GM12878 (cell line): Measurements from ENCODE around the gene GUCA1A. TPM values are rescaled to one million over a fixed set of nuclear protein-coding genes. Genes with fewer than 3 reads are reported as not detected.
"Not testable (repeated sequence)": the region's sequence is repeated elsewhere in the genome, so short reads cannot be mapped to it uniquely, and the experiment has no call there.

Experiments used
- ATAC-seq: fragments of 200-7000 bp; cut with Tn5 transposase; 3 replicates; pipeline ENCODE4 v1.9.1; 2020; ENCODE audit warnings: mild to moderate bottlenecking, moderate library complexity
- BruUV-seq: library from RNA; stranded (reverse); fragments of 400-500 nt; replicated peaks from 2 replicates; lab custom pipeline; 2021; lab: Mats Ljungman, UMichigan
- CTCF ChIA-PET: fragments of 300-600 bp; sonication (Branson Sonifier 250); formaldehyde crosslinking; extraction: SDS; loops from one replicate; lab custom pipeline; 2021; ENCODE audit warnings: inconsistent platforms; lab: Yijun Ruan, JAX
- POLR2A ChIA-PET: fragments of 350-600 bp; formaldehyde crosslinking; extraction: SDS; loops from one replicate; lab custom pipeline; 2021; ENCODE audit warnings: inconsistent platforms; lab: Charles Lee
- RAD21 ChIA-PET: fragments of 300-600 bp; sonication (Branson Sonifier 250); formaldehyde crosslinking; loops from one replicate; lab custom pipeline; 2023; ENCODE audit warnings: antibody characterized with exemption; ENCODE audit not compliant: unreplicated experiment; lab: Charles Lee
- SMC1A ChIA-PET: fragments of 300-600 bp; sonication (Branson Sonifier 250); formaldehyde crosslinking; loops from one replicate; lab custom pipeline; 2023; ENCODE audit not compliant: unreplicated experiment, uncharacterized antibody; lab: Charles Lee
- DNase-seq: peaks from one replicate; pipeline ENCODE4 v3.0.0-alpha.2; 2011; ENCODE audit warnings: low read depth, low spot score
- FAIRE-seq: peaks from 3 replicates; lab custom pipeline; 2011; peaks lifted over from hg19 to GRCh38; lab: Jason Lieb, UNC
- H2AFZ ChIP-seq: 2 replicates; pipeline ENCODE4 v1.6.0; 2011; ENCODE audit warnings: low read depth, low read length, control low read depth; ENCODE audit not compliant: control insufficient read depth
- H3K27ac ChIP-seq: 2 replicates; pipeline ENCODE4 v1.5.1; 2011; ENCODE audit warnings: control low read depth; ENCODE audit not compliant: control insufficient read depth, insufficient read depth
- H3K27me3 ChIP-seq, 2 experiments: replicated peaks in 1 of 2; 2 replicates each; pipeline versions ENCODE4 v1.6.0 to v1.6.1; 2011; ENCODE audit warnings: low read length in 1 of 2; ENCODE audit not compliant: control insufficient read depth in 2 of 2, insufficient read depth in 2 of 2
- H3K36me3 ChIP-seq, 2 experiments: 2 replicates each; pipeline ENCODE4 v1.5.1; 2011; ENCODE audit warnings: low read length in 1 of 2; ENCODE audit not compliant: control insufficient read depth in 2 of 2, insufficient read depth in 2 of 2
- H3K4me1 ChIP-seq: 2 replicates; pipeline ENCODE4 v1.6.1; 2011; ENCODE audit warnings: mild to moderate bottlenecking, low read length, moderate library complexity, mixed read lengths; ENCODE audit not compliant: control insufficient read depth, insufficient read depth
- H3K4me2 ChIP-seq: 2 replicates; pipeline ENCODE4 v1.6.0; 2011; ENCODE audit warnings: control low read depth; ENCODE audit not compliant: control insufficient read depth, insufficient read depth
- H3K4me3 ChIP-seq: fragments of 200-600 bp; sonication (generic); 2 replicates; pipeline ENCODE4 v1.5.1; 2016
- H3K79me2 ChIP-seq: 2 replicates; pipeline ENCODE4 v1.6.0; 2011; ENCODE audit warnings: low read length; ENCODE audit not compliant: control insufficient read depth, insufficient read depth
- H3K9ac ChIP-seq: 2 replicates; pipeline ENCODE4 v1.8.0; 2011; ENCODE audit warnings: low read length, control low read depth, mixed read lengths; ENCODE audit not compliant: control insufficient read depth, insufficient read depth
- H3K9me3 ChIP-seq: replicated peaks from 3 replicates; pipeline ENCODE4 v1.5.1; 2011; ENCODE audit warnings: mild to moderate bottlenecking, low read length; ENCODE audit not compliant: control insufficient read depth, insufficient read depth
- H4K20me1 ChIP-seq: 2 replicates; pipeline ENCODE4 v1.6.0; 2011; ENCODE audit not compliant: control insufficient read depth, insufficient read depth
- CBX3 ChIP-seq: fragments of 200-600 bp; sonication (generic); IDR thresholded peaks from 2 replicates; pipeline ENCODE4 v1.6.1; 2016; ENCODE audit warnings: low read depth, borderline replicate concordance
- CHD2 ChIP-seq: IDR thresholded peaks from 2 replicates; pipeline ENCODE4 v1.6.1; 2011; ENCODE audit warnings: low read depth, low read length, improper control_type of control experiment, borderline replicate concordance
- LARP7 ChIP-seq: fragments of 450-650 bp; IDR thresholded peaks from 2 replicates; pipeline ENCODE4 v1.6.1; 2017; ENCODE audit warnings: mild to moderate bottlenecking
- MEF2A ChIP-seq: IDR thresholded peaks from 2 replicates; pipeline ENCODE4 v1.6.1; 2011; ENCODE audit warnings: low read depth, mild to moderate bottlenecking, low read length, moderate library complexity; ENCODE audit not compliant: insufficient read depth
- MLLT1 ChIP-seq: fragments of 450-650 bp; IDR thresholded peaks from 2 replicates; pipeline ENCODE4 v1.6.1; 2016; ENCODE audit warnings: mild to moderate bottlenecking
- MTA2 ChIP-seq: fragments of 450-650 bp; IDR thresholded peaks from 2 replicates; pipeline ENCODE4 v1.6.1; 2016; ENCODE audit warnings: low read depth, mild to moderate bottlenecking, moderate library complexity
- NFIC ChIP-seq: IDR thresholded peaks from 2 replicates; pipeline ENCODE4 v1.6.1; 2012; ENCODE audit warnings: low read depth, mild to moderate bottlenecking, inconsistent platforms, low read length, moderate library complexity
- SIN3A ChIP-seq: IDR thresholded peaks from 2 replicates; pipeline ENCODE4 v1.6.1; 2012; ENCODE audit warnings: low read depth, low read length, improper control_type of control experiment
- SMAD5 ChIP-seq: IDR thresholded peaks from 2 replicates; pipeline ENCODE4 v1.6.1; 2016; ENCODE audit warnings: antibody characterized with exemption, low read depth
- YY1 ChIP-seq: IDR thresholded peaks from 2 replicates; pipeline ENCODE4 v1.6.1; 2011; ENCODE audit warnings: low read depth, mild to moderate bottlenecking, low read length
- WGBS: methylation state at CpG from one replicate; pipeline ENCODE4 v1.1.6; 2016; ENCODE audit warnings: low lambda C conversion rate; ENCODE audit not compliant: insufficient replicate concordance, insufficient coverage; ENCODE audit errors: missing lambda C conversion rate; 5-methylcytosine and 5-hydroxymethylcytosine counted together
- in situ Hi-C: fragments of 300-500 bp; cut with MboI; formaldehyde crosslinking; loops from 9 replicates; pipeline ENCODE4 v1.14.3; 2018; ENCODE audit warnings: mixed read lengths
- intact Hi-C: fragments of 100-400 bp; cut with micrococcal nuclease; formaldehyde crosslinking; loops from one replicate; pipeline ENCODE4 v1.14.2; 2022; ENCODE audit not compliant: unreplicated experiment
- polyA plus RNA-seq, 11 experiments: library from polyadenylated mRNA; depleted of rRNA in 4 of 11; unstranded in 6 of 11; stranded (reverse) in 5 of 11; fragments of >200 nt; fragmentation: Nextera tagmentation in 4 of 11; fragmentation: Illumina TruSeq in 1 of 11; extraction: Ambion mirVana in 4 of 11; extraction: Trizol in 1 of 11; gene quantifications; 1 replicate in 1 of 11; 2 replicates in 10 of 11; pipeline versions ENCODE4 v1.2.1 to v1.2.3, GENCODE V29; 2011 to 2016; ENCODE audit warnings: inconsistent platforms in 2 of 11, missing spikeins in 2 of 11, low read depth in 1 of 11
- total RNA-seq, 4 experiments: library from RNA; depleted of rRNA in 3 of 4; stranded (reverse); fragments of >200 nt in 3 of 4; fragmentation: Illumina TruSeq in 1 of 4; extraction: Trizol in 1 of 4; gene quantifications; 2 replicates each; pipeline versions ENCODE4 v1.2.1 to v1.2.3, GENCODE V29; 2013 to 2021
- TF ChIP-seq, protein P1 (sequence below): fragments of 450-650 bp; IDR thresholded peaks from 2 replicates; pipeline ENCODE4 v1.6.1; 2018; ENCODE audit warnings: mild to moderate bottlenecking, low read depth, moderate library complexity; ENCODE audit not compliant: partially characterized antibody

Gene GUCA1A
- total and polyA plus RNA-seq, 10 of the 15 experiments (the other 5 are each of a cell fraction or from before 2014, with no cell fraction given): not detected

DNA sequence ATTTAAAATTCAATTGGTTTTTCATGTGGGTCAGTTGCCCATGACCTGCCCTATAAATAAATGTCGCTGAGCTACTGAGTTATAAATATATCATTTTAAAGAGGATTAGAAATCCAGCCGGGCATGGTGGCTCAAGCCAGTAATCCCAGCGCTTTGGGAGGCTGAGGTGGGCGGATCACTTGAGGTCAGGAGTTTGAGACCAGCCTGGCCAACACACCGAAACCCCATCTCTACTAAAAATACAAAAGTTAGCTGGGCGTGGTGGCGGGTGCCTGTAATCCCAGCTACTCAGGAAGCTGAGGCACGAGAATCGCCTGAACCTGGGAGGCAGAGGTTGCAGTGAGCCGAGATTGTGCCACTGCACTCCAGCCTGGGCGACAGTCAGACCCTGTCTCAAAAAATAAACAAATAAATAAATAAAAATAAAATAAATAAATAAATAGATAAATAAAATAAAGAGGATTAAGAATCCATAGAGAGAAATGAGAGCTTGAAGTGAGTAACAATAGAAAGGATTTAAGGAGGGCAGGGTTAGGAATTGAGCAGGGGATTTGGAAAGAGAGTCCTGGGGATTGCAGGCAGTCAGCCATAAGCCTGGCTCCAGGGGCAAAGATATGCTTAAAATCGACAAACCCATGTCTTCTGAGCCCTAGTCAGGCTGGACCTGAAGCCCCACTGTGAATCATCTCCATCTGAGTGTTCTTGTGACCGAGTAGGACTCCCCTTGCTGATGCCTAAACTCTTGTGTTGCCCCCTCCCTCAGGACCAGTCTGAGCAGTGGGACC, 29.2 kb downstream of the GUCA1A start:
- peaks cover 0 to 11% of the 10 kb centered on the region in 2 experiments; a peak in 1 of 4 replicates for H3K36me3 ChIP-seq
- H3K4me2 ChIP-seq, H4K20me1 ChIP-seq, BruUV-seq, H2AFZ ChIP-seq, RAD21 ChIA-PET, H3K9me3 ChIP-seq, DNase-seq, H3K27me3 ChIP-seq, in situ Hi-C loops, intact Hi-C loops, H3K4me1 ChIP-seq, H3K27ac ChIP-seq, H3K79me2 ChIP-seq, FAIRE-seq, H3K9ac ChIP-seq, H3K4me3 ChIP-seq, ATAC-seq: not testable (repeated sequence)
- ChIA-PET CTCF (interaction anchor here (1.6 kb wide), 1 partner anchor 12 kb away, joined by 8 read pairs; no protein-coding TSS in a partner anchor), POLR2A (interaction anchor here (0.6 kb wide), 1 partner anchor 548 kb away, joined by 4 read pairs; no protein-coding TSS in a partner anchor), SMC1A (interaction anchor here (0.6 to 1.9 kb wide), 8 partner anchors 8 to 327 kb away, joined by 3 to 6 read pairs (median 4); no protein-coding TSS in a partner anchor)
- WGBS: 91% methylated on average over 13 of the region's 13 CpGs

DNA sequence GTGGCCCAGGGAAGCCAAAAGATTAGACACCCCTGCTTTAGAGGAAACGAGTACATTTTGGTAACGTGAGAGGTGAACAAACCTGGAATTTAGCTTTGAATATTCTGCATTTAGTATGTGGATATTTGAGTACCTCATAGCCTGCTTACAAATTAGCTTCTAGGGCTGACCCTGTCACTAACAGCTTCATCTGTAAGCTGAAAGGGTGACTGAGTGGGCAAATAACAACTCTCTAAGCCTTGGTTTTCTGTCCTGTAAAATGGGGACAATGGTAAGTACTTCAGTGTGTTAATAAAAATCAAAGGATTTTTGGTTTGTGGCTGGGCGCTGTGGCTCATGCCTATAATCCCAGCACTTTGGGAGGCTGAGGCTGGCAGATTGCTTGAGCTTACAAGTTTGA, 30.0 kb downstream of the GUCA1A start:
- no peak overlapping the region for H3K4me2 ChIP-seq
- TF ChIP-seq, protein P1, sequence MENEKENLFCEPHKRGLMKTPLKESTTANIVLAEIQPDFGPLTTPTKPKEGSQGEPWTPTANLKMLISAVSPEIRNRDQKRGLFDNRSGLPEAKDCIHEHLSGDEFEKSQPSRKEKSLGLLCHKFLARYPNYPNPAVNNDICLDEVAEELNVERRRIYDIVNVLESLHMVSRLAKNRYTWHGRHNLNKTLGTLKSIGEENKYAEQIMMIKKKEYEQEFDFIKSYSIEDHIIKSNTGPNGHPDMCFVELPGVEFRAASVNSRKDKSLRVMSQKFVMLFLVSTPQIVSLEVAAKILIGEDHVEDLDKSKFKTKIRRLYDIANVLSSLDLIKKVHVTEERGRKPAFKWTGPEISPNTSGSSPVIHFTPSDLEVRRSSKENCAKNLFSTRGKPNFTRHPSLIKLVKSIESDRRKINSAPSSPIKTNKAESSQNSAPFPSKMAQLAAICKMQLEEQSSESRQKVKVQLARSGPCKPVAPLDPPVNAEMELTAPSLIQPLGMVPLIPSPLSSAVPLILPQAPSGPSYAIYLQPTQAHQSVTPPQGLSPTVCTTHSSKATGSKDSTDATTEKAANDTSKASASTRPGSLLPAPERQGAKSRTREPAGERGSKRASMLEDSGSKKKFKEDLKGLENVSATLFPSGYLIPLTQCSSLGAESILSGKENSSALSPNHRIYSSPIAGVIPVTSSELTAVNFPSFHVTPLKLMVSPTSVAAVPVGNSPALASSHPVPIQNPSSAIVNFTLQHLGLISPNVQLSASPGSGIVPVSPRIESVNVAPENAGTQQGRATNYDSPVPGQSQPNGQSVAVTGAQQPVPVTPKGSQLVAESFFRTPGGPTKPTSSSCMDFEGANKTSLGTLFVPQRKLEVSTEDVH: no peak
- no peak for TF ChIP-seq CBX3
- TF ChIP-seq SMAD5: no peak
- no peak for TF ChIP-seq MLLT1
- TF ChIP-seq CHD2: no peak
- no peak for TF ChIP-seq SIN3A
- no peak for TF ChIP-seq YY1
- no peak for TF ChIP-seq MTA2
- TF ChIP-seq NFIC: no peak
- TF ChIP-seq MEF2A: no peak
- TF ChIP-seq LARP7: no peak
- H3K9ac ChIP-seq: no peak overlapping the region
- no peak overlapping the region for H3K27ac ChIP-seq
- no peak overlapping the region for H3K4me3 ChIP-seq
- H3K9me3 ChIP-seq: no peaks in the 10 kb centered on the region; the same call in 2 of the 3 replicates
- ChIA-PET SMC1A (interaction anchor here (0.6 to 1.9 kb wide), 6 partner anchors 9 to 142 kb away, joined by 3 to 6 read pairs (median 4); no protein-coding TSS in a partner anchor), CTCF (interaction anchor here (0.6 to 1.6 kb wide), 2 partner anchors 11 to 375 kb away, joined by 3 to 8 read pairs; no protein-coding TSS in a partner anchor), POLR2A (interaction anchor here (0.6 kb wide), 1 partner anchor 547 kb away, joined by 4 read pairs; no protein-coding TSS in a partner anchor), RAD21 (no interaction called here)
- H3K79me2 ChIP-seq: no peaks in the 10 kb centered on the region
- WGBS: 84% methylated on average over 3 of the region's 3 CpGs
- peaks cover 0 to 16% of the 10 kb centered on the region in 2 experiments; a peak in 2 of 4 replicates for H3K36me3 ChIP-seq
- no peaks in the 10 kb centered on the region for H3K4me1 ChIP-seq
- DNase-seq (no peak), FAIRE-seq (no peak), ATAC-seq (no peak)
- H3K27me3 ChIP-seq: no peaks in the 10 kb centered on the region
- no TSS peak for BruUV-seq
- in situ Hi-C loops (no loop called here), intact Hi-C loops (no loop called here)
- no peak overlapping the region for H2AFZ ChIP-seq
- no peaks in the 10 kb centered on the region for H4K20me1 ChIP-seq
